ENCODE results near the gene KDM2A. TPM values are rescaled to one million over a fixed set of nuclear protein-coding genes. Genes with fewer than 3 reads are reported as not detected.

KDM2A gene
- total and polyA plus RNA-seq, 2 of the 13 experiments (the other 11 are each of a cell fraction or from before 2014, with no cell fraction given) = 31.3 to 31.4 TPM

DNA sequence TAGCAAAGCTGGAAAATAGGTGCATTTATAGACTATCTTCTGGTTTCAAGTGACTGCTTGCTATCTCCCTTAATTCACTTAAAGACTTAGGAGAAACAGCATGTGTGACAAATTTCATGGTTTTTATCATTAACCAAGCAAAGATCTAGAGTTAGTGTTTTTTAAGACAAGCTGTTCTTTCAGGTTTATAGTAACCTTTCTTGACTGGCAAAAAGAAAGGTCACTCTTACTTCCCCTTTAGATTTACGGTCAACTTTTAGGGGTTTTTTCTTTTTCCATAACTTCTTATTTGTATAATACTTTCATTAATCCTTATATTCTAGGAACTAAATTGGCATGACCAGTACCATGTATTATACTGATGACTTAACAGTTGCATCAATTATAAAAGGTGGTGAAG is 46.6 kb downstream of the KDM2A start:
- 100% methylated on average over 1 of the region's 1 CpG for WGBS (ENCODE audit: low lambda C conversion rate)
- Histone ChIP-seq H3K9ac (ENCODE audit: insufficient read depth, low read depth, low read length) (no peak overlapping the region), H3K27me3 (ENCODE audit: control insufficient read depth in 1 of 2, insufficient read depth in 2 of 2, low read length in 2 of 2) (no peaks in the 10 kb centered on the region), H3K9me3 (ENCODE audit: low read length) (no peaks in the 10 kb centered on the region), H4K20me1 (ENCODE audit: insufficient read depth, low read length) (peaks cover 4% of the 10 kb centered on the region), H3K4me3 (replicated peaks in 1 of 3; ENCODE audit: insufficient read depth in 1 of 3, low read depth in 2 of 3, low read length in 3 of 3) (no peak overlapping the region), H3K4me1 (ENCODE audit: insufficient read depth, low read length) (peaks cover 21% of the 10 kb centered on the region), H3K27ac (ENCODE audit: extremely low read length, insufficient read depth, low read length) (no peak overlapping the region), H3K36me3 (replicated peaks in 1 of 2; ENCODE audit: control insufficient read depth in 1 of 2, insufficient read depth in 2 of 2, low read length in 2 of 2) (peaks cover 0 to 3% of the 10 kb centered on the region in 2 experiments; a peak in 2 of 5 replicates), H3K79me2 (ENCODE audit: insufficient read depth, low read length) (peaks cover 63% of the 10 kb centered on the region), H2AFZ (ENCODE audit: low read length) (no peak overlapping the region), H3K4me2 (ENCODE audit: low read depth, low read length) (no peak overlapping the region)
- intact Hi-C loops (cut with micrococcal nuclease; ENCODE audit: unreplicated experiment) = no loop called here
- ChIA-PET CTCF (ENCODE audit: low intra/inter-chr PET ratio, low total read pairs) (interaction anchor here (1.3 kb wide), 1 partner anchor 71 kb away, joined by 3 read pairs; no protein-coding TSS in a partner anchor), POLR2A (no interaction called here)
- TF ChIP-seq, protein P1, sequence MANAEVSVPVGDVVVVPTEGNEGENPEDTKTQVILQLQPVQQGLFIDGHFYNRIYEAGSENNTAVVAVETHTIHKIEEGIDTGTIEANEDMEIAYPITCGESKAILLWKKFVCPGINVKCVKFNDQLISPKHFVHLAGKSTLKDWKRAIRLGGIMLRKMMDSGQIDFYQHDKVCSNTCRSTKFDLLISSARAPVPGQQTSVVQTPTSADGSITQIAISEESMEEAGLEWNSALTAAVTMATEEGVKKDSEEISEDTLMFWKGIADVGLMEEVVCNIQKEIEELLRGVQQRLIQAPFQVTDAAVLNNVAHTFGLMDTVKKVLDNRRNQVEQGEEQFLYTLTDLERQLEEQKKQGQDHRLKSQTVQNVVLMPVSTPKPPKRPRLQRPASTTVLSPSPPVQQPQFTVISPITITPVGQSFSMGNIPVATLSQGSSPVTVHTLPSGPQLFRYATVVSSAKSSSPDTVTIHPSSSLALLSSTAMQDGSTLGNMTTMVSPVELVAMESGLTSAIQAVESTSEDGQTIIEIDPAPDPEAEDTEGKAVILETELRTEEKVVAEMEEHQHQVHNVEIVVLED (CRISPR knock-in tag; IDR thresholded peaks at IDR 0.05; ENCODE audit: borderline replicate concordance) = no peak
- no peak for TF ChIP-seq IKZF1 (IDR thresholded peaks at IDR 0.05)
- FAIRE-seq (no peak), ATAC-seq (no peak), DNase-seq (ENCODE audit: low spot score) (no peak)
- in situ Hi-C loops (cut with HindIII; ENCODE audit: extremely low pct_ligation_motif_present, low pct_unique_long_range_greater_than_20kb) = no loop called here
- no TSS peak for BruUV-seq (replicated peaks)

DNA sequence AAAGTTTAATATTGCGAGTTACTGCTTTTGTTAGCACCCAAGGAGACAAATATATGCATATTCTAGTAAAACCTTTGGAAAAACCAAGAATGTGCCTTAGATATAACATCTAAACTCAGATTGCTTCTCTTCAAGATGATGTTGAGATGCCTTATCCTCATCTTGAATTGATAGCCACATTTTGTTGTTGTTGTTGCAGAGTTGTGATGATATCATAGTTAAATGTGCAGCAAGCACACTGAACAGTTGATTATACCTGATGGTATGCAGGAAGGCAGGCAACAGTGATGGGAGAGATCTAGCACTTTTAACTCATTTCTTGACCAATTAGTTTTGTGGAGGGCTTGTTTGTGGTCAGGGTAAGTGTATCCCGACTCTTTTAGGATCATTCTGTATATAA is 48.0 kb downstream of the KDM2A start:
- Histone ChIP-seq H4K20me1 (ENCODE audit: insufficient read depth, low read length) (no peaks in the 10 kb centered on the region; the same call in 1 of the 2 replicates), H3K27me3 (ENCODE audit: control insufficient read depth in 1 of 2, insufficient read depth in 2 of 2, low read length in 2 of 2) (no peaks in the 10 kb centered on the region), H3K9ac (ENCODE audit: insufficient read depth, low read depth, low read length) (no peak overlapping the region), H3K4me3 (replicated peaks in 1 of 3; ENCODE audit: insufficient read depth in 1 of 3, low read depth in 2 of 3, low read length in 3 of 3) (no peak overlapping the region), H3K36me3 (replicated peaks in 1 of 2; ENCODE audit: control insufficient read depth in 1 of 2, insufficient read depth in 2 of 2, low read length in 2 of 2) (peaks cover 0 to 3% of the 10 kb centered on the region in 2 experiments; a peak in 2 of 5 replicates), H3K27ac (ENCODE audit: extremely low read length, insufficient read depth, low read length) (no peak overlapping the region), H3K9me3 (ENCODE audit: low read length) (no peaks in the 10 kb centered on the region), H3K4me1 (ENCODE audit: insufficient read depth, low read length) (peaks cover 21% of the 10 kb centered on the region), H2AFZ (ENCODE audit: low read length) (no peak overlapping the region), H3K79me2 (ENCODE audit: insufficient read depth, low read length) (peaks cover 66% of the 10 kb centered on the region), H3K4me2 (ENCODE audit: low read depth, low read length) (no peak overlapping the region)
- FAIRE-seq = no peak
- no TSS peak for BruUV-seq (replicated peaks)
- ChIA-PET CTCF (ENCODE audit: low intra/inter-chr PET ratio, low total read pairs) (interaction anchor here (2.2 kb wide), 1 partner anchor 86 kb away, joined by 17 read pairs; no protein-coding TSS in a partner anchor), POLR2A (interaction anchor here (0.9 kb wide), 1 partner anchor 73 kb away, joined by 3 read pairs; no protein-coding TSS in a partner anchor)
- in situ Hi-C loops (cut with HindIII; ENCODE audit: extremely low pct_ligation_motif_present, low pct_unique_long_range_greater_than_20kb) (no loop called here), intact Hi-C loops (cut with micrococcal nuclease; ENCODE audit: unreplicated experiment) (no loop called here)
- TF ChIP-seq RAD21 (CRISPR knock-in tag; IDR thresholded peaks at IDR 0.05) (no peak), REXO4 (CRISPR knock-in tag; IDR thresholded peaks at IDR 0.05; ENCODE audit: borderline replicate concordance) (no peak)
- TF ChIP-seq, protein P2, sequence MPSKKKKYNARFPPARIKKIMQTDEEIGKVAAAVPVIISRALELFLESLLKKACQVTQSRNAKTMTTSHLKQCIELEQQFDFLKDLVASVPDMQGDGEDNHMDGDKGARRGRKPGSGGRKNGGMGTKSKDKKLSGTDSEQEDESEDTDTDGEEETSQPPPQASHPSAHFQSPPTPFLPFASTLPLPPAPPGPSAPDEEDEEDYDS (CRISPR knock-in tag; IDR thresholded peaks at IDR 0.05) = no peak
- ATAC-seq = no peak
- 91% methylated on average over 2 of the region's 2 CpGs for WGBS (ENCODE audit: low lambda C conversion rate)
- DNase-seq (ENCODE audit: low spot score) = no peak
